HTERT RPE-1 (cell line): ENCODE results near the gene UBR7.
"Not testable (repeated sequence)": the region's sequence is repeated elsewhere in the genome, so short reads cannot be mapped to it uniquely, and the experiment has no call there.

Source experiments
- in situ Hi-C: fragments of 300-500 bp; cut with MboI; formaldehyde crosslinking; loops from 4 replicates; pipeline ENCODE4 v1.14.3; 2020; ENCODE audit warnings: low sequenced_read_pairs

UBR7 gene

GRCh38 chr14:93195316-93195999 is 11.6 kb upstream of the UBR7 start:
- in situ Hi-C loops = no loop called here

GRCh38 chr14:93199031-93199430 is 8.0 kb upstream of the UBR7 start:
- in situ Hi-C loops = no loop called here

- in situ Hi-C loops = no loop called here
Measured at GRCh38 chr14:93200553-93200952, 6.5 kb upstream of the UBR7 start.

GRCh38 chr14:93201155-93201704 is 5.8 kb upstream of the UBR7 start:
- in situ Hi-C loops = no loop called here

- in situ Hi-C loops = no loop called here
Measured at GRCh38 chr14:93207468-93208308, 632 bp downstream of the UBR7 start.

- in situ Hi-C loops = no loop called here
Measured at GRCh38 chr14:93212432-93212831, 5.4 kb downstream of the UBR7 start.

GRCh38 chr14:93214598-93214997 is 7.5 kb downstream of the UBR7 start:
- in situ Hi-C loops = no loop called here

- in situ Hi-C loops = no loop called here
Measured at GRCh38 chr14:93219103-93219726, 12.2 kb downstream of the UBR7 start.

- in situ Hi-C loops = no loop called here
Measured at GRCh38 chr14:93220509-93220908, 13.5 kb downstream of the UBR7 start.

- in situ Hi-C loops = no loop called here
Measured at GRCh38 chr14:93223565-93223964, 16.5 kb downstream of the UBR7 start.

GRCh38 chr14:93228550-93228949 is 21.5 kb downstream of the UBR7 start:
- in situ Hi-C loops = no loop called here

- in situ Hi-C loops = no loop called here
Measured at GRCh38 chr14:93230539-93230938, 23.5 kb downstream of the UBR7 start.

- in situ Hi-C loops = no loop called here
Measured at GRCh38 chr14:93231129-93231979, 24.3 kb downstream of the UBR7 start.

- in situ Hi-C loops = no loop called here
Measured at GRCh38 chr14:93232159-93232558, 25.1 kb downstream of the UBR7 start.

- in situ Hi-C loops = not testable (repeated sequence)
Measured at GRCh38 chr14:93233078-93233477, 26.0 kb downstream of the UBR7 start.

GRCh38 chr14:93234798-93235197 is 27.7 kb downstream of the UBR7 start:
- in situ Hi-C loops = no loop called here

GRCh38 chr14:93239869-93240677 is 33.0 kb downstream of the UBR7 start:
- in situ Hi-C loops = no loop called here

GRCh38 chr14:93240678-93241000 is 33.6 kb downstream of the UBR7 start:
- in situ Hi-C loops = no loop called here

GRCh38 chr14:93245764-93246420 is 38.8 kb downstream of the UBR7 start:
- in situ Hi-C loops = no loop called here
